HepG2 (cell line): ENCODE data around the gene CD46. TPM values are rescaled to one million over a fixed set of nuclear protein-coding genes. Genes with fewer than 3 reads are reported as not detected.
A peak's percentile ranks its signal among the peaks of the same experiment; 100 is the strongest.

ENCODE experiments used
- EHMT2 ChIP-seq: fragments of 200-600 bp; sonication (generic); IDR thresholded peaks from 2 replicates; pipeline ENCODE4 v1.7.0; 2017; ENCODE audit warnings: antibody characterized with exemption, low read depth, low read length, borderline replicate concordance
- GATAD1 ChIP-seq: IDR thresholded peaks from 2 replicates; pipeline ENCODE4 v1.6.1; 2016; ENCODE audit warnings: missing genetic modification reagents, missing compliant biosample characterization
- HDAC2 ChIP-seq: sonication (generic); formaldehyde crosslinking; IDR thresholded peaks from 2 replicates; pipeline ENCODE4 v1.4.0; 2020; ENCODE audit warnings: missing genetic modification reagents
- HMG20B ChIP-seq: conservative IDR thresholded peaks from 2 replicates; pipeline ENCODE4 v1.6.1; 2016; ENCODE audit warnings: missing genetic modification reagents, missing compliant biosample characterization
- HMGA1 ChIP-seq: sonication (generic); formaldehyde crosslinking; conservative IDR thresholded peaks from 2 replicates; pipeline ENCODE4 v1.4.0; 2020; ENCODE audit warnings: missing genetic modification reagents
- IKZF4 ChIP-seq: sonication (generic); formaldehyde crosslinking; IDR thresholded peaks from 2 replicates; pipeline ENCODE4 v1.5.1; 2020; ENCODE audit warnings: borderline replicate concordance, mild to moderate bottlenecking, low read depth, missing genetic modification reagents; ENCODE audit errors: not compliant biosample characterization
- KDM4B ChIP-seq: sonication (generic); formaldehyde crosslinking; IDR thresholded peaks from 2 replicates; pipeline ENCODE4 v1.4.0; 2020; ENCODE audit warnings: missing genetic modification reagents
- KLF9 ChIP-seq: IDR thresholded peaks from 2 replicates; pipeline ENCODE4 v1.6.1; 2016; ENCODE audit warnings: low read depth
- LCORL ChIP-seq, 2 experiments: fragments of 450-650 bp in 1 of 2; sonication (generic) in 1 of 2; formaldehyde crosslinking in 1 of 2; IDR thresholded peaks; 2 replicates each; pipeline versions ENCODE4 v1.5.0 to v1.6.1; 2017 to 2020; ENCODE audit warnings: antibody characterized with exemption in 1 of 2, missing genetic modification reagents in 1 of 2
- MZF1 ChIP-seq: sonication (generic); formaldehyde crosslinking; IDR thresholded peaks from 2 replicates; pipeline ENCODE4 v1.8.1; 2023; ENCODE audit warnings: mild to moderate bottlenecking, missing genetic modification reagents, borderline replicate concordance
- NCOR1 ChIP-seq: fragments of 200-600 bp; sonication (generic); IDR thresholded peaks from 2 replicates; pipeline ENCODE4 v1.7.0; 2017; ENCODE audit warnings: antibody characterized with exemption, low read length, borderline replicate concordance
- NR3C1 ChIP-seq: sonication (generic); formaldehyde crosslinking; IDR thresholded peaks from 2 replicates; pipeline ENCODE4 v1.4.0; 2020; ENCODE audit warnings: missing genetic modification reagents
- TAF1 ChIP-seq: sonication (generic); formaldehyde crosslinking; IDR thresholded peaks from 2 replicates; pipeline ENCODE4 v1.4.0; 2020; ENCODE audit warnings: missing genetic modification reagents
- ZFAT ChIP-seq: sonication (generic); formaldehyde crosslinking; conservative IDR thresholded peaks from 2 replicates; pipeline ENCODE4 v1.8.1; 2023; ENCODE audit warnings: missing genetic modification reagents, inconsistent platforms
- ZNF367 ChIP-seq: sonication (generic); formaldehyde crosslinking; IDR thresholded peaks from 2 replicates; pipeline ENCODE4 v1.4.0; 2020; ENCODE audit warnings: missing genetic modification reagents, borderline replicate concordance
- ZNF382 ChIP-seq: sonication (generic); formaldehyde crosslinking; IDR thresholded peaks from 2 replicates; pipeline ENCODE4 v1.5.0; 2020; ENCODE audit warnings: missing genetic modification reagents, mild to moderate bottlenecking, borderline replicate concordance
- polyA plus RNA-seq, 8 experiments: library from polyadenylated mRNA; depleted of rRNA in 3 of 8; stranded (reverse) in 7 of 8; unstranded in 1 of 8; fragments of >200 nt; fragmentation: Illumina TruSeq in 4 of 8; extraction: Trizol in 4 of 8; gene quantifications; 2 replicates each; pipeline versions ENCODE4 v1.2.1 to v1.2.3, GENCODE V29; 2011 to 2016; ENCODE audit warnings: low read depth in 4 of 8, missing spikeins in 1 of 8, mixed read lengths in 1 of 8; ENCODE audit not compliant: insufficient read depth in 1 of 8
- total RNA-seq, 5 experiments: library from RNA; depleted of rRNA; stranded (reverse); fragments of >200 nt; fragmentation: Illumina TruSeq; extraction: Trizol; gene quantifications; 2 replicates each; pipeline ENCODE4 v1.2.3, GENCODE V29; 2016; ENCODE audit warnings: low read depth in 1 of 5
- TF ChIP-seq, protein P1 (sequence below): sonication (generic); formaldehyde crosslinking; IDR thresholded peaks from 2 replicates; pipeline ENCODE4 v1.4.0; 2020; ENCODE audit warnings: missing genetic modification reagents, borderline replicate concordance
- TF ChIP-seq, protein P2 (sequence below): IDR thresholded peaks from 2 replicates; pipeline ENCODE4 v1.6.1; 2016; ENCODE audit warnings: missing genetic modification reagents, missing compliant biosample characterization
- TF ChIP-seq, protein P3 (sequence below), 2 experiments: fragments of 450-650 bp in 1 of 2; sonication (generic) in 1 of 2; formaldehyde crosslinking in 1 of 2; IDR thresholded peaks; 2 replicates each; pipeline versions ENCODE4 v1.6.1 to v1.8.0; 2016 to 2022; ENCODE audit warnings: antibody characterized with exemption in 1 of 2, mild to moderate bottlenecking in 1 of 2, missing genetic modification reagents in 1 of 2

The CD46 gene
- total and polyA plus RNA-seq, 2 of the 13 experiments (the other 11 are each of a cell fraction or from before 2014, with no cell fraction given) = 130 to 277 TPM

DNA sequence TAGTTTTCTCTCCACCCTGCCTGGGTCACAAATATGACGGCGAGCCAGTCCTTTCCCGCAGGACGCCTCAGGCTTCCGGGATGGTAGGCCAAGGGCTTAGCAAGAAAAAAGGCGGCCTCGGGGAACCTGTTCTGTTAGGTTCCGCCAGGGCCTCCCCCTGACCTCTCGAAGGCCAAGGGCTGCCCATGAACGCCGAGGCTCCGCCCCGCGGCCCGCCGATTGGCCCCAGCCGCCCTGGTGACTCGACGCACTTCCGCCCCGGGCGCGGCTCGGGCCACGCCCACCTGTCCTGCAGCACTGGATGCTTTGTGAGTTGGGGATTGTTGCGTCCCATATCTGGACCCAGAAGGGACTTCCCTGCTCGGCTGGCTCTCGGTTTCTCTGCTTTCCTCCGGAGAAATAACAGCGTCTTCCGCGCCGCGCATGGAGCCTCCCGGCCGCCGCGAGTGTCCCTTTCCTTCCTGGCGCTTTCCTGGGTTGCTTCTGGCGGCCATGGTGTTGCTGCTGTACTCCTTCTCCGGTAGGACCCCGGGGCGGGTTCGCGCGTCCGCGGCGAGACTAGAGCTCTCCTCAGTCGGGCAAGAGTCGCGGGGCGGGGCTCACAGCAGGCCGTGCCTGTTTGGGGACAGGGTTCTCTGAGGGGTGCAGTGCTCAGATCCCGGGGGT lies at the start of gene CD46 (continued):
- TF ChIP-seq TAF1 (CRISPR knock-in tag) (peak; percentile 84), KLF9 (CRISPR knock-in tag) (peak; percentile 98), HMGA1 (CRISPR knock-in tag) (no peak), HDAC2 (CRISPR knock-in tag) (peak; percentile 30; the same call in 1 of the 2 replicates), HMG20B (CRISPR knock-in tag) (no peak), ZFAT (CRISPR knock-in tag) (0 out of 2 replicates have a peak, but pooled peaks have one; percentile 82), IKZF4 (no peak), EHMT2 (no peak), ZNF382 (CRISPR knock-in tag) (no peak), MZF1 (CRISPR knock-in tag) (no peak), GATAD1 (CRISPR knock-in tag) (peak; percentile 81), ZNF367 (no peak), NCOR1 (no peak; the same call in 1 of the 2 replicates), LCORL (IDR thresholded peaks at IDR 0.05) (no peak), LCORL (CRISPR knock-in tag; IDR thresholded peaks at IDR 0.05) (peak; percentile 33; the same call in 1 of the 2 replicates), KDM4B (CRISPR knock-in tag) (no peak), NR3C1 (CRISPR knock-in tag) (no peak)
- TF ChIP-seq, protein P1, sequence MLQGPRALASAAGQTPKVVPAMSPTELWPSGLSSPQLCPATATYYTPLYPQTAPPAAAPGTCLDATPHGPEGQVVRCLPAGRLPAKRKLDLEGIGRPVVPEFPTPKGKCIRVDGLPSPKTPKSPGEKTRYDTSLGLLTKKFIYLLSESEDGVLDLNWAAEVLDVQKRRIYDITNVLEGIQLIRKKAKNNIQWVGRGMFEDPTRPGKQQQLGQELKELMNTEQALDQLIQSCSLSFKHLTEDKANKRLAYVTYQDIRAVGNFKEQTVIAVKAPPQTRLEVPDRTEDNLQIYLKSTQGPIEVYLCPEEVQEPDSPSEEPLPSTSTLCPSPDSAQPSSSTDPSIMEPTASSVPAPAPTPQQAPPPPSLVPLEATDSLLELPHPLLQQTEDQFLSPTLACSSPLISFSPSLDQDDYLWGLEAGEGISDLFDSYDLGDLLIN (CRISPR knock-in tag) = peak; percentile 62; the same call in 1 of the 2 replicates
- TF ChIP-seq, protein P2, sequence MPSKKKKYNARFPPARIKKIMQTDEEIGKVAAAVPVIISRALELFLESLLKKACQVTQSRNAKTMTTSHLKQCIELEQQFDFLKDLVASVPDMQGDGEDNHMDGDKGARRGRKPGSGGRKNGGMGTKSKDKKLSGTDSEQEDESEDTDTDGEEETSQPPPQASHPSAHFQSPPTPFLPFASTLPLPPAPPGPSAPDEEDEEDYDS (CRISPR knock-in tag) = peak; percentile 80
- TF ChIP-seq, protein P3, sequence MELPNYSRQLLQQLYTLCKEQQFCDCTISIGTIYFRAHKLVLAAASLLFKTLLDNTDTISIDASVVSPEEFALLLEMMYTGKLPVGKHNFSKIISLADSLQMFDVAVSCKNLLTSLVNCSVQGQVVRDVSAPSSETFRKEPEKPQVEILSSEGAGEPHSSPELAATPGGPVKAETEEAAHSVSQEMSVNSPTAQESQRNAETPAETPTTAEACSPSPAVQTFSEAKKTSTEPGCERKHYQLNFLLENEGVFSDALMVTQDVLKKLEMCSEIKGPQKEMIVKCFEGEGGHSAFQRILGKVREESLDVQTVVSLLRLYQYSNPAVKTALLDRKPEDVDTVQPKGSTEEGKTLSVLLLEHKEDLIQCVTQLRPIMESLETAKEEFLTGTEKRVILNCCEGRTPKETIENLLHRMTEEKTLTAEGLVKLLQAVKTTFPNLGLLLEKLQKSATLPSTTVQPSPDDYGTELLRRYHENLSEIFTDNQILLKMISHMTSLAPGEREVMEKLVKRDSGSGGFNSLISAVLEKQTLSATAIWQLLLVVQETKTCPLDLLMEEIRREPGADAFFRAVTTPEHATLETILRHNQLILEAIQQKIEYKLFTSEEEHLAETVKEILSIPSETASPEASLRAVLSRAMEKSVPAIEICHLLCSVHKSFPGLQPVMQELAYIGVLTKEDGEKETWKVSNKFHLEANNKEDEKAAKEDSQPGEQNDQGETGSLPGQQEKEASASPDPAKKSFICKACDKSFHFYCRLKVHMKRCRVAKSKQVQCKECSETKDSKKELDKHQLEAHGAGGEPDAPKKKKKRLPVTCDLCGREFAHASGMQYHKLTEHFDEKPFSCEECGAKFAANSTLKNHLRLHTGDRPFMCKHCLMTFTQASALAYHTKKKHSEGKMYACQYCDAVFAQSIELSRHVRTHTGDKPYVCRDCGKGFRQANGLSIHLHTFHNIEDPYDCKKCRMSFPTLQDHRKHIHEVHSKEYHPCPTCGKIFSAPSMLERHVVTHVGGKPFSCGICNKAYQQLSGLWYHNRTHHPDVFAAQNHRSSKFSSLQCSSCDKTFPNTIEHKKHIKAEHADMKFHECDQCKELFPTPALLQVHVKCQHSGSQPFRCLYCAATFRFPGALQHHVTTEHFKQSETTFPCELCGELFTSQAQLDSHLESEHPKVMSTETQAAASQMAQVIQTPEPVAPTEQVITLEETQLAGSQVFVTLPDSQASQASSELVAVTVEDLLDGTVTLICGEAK (IDR thresholded peaks at IDR 0.05) = no peak
- TF ChIP-seq, protein P3 (CRISPR knock-in tag; IDR thresholded peaks at IDR 0.05) = peak; percentile 57; the same call in 1 of the 2 replicates
